Measurements from ENCODE around the gene EFNA5. TPM values are rescaled to one million over a fixed set of nuclear protein-coding genes. Genes with fewer than 3 reads are reported as not detected.

Gene EFNA5
- total RNA-seq, 4 donors from 2014 or later, result 2.8 to 5.7 (median 3.7) TPM

GRCh38 chr5:107558823-107559375 lies 111.8 kb downstream of the EFNA5 start:
- no peak overlapping the region for H3K27ac ChIP-seq (replicated peaks in 1 of 4)
- DNase-seq (ENCODE audit: extremely low spot score), result no peak
- no peaks in the 10 kb centered on the region for H3K9me3 ChIP-seq
- 94% methylated on average over 4 of the region's 4 CpGs for WGBS
- H3K36me3 ChIP-seq, result no peaks in the 10 kb centered on the region
- peaks cover 0 to under 1% (median 0%) of the 10 kb centered on the region in 4 donors for H3K27me3 ChIP-seq
- no peak overlapping the region for H3K4me3 ChIP-seq
- intact Hi-C loops (cut with DNase I), result no loop called here
- H3K4me1 ChIP-seq, result peaks cover 0 to 3% (median 0%) of the 10 kb centered on the region in 4 donors
- no peak for TF ChIP-seq CTCF (IDR thresholded peaks at IDR 0.05)
- no peak for TF ChIP-seq POLR2AphosphoS5 (IDR thresholded peaks at IDR 0.05)

GRCh38 chr5:107557051-107557658 lies 113.6 kb downstream of the EFNA5 start:
- H3K27me3 ChIP-seq, result no peaks in the 10 kb centered on the region
- WGBS, result 85% methylated on average over 11 of the region's 11 CpGs
- H3K9me3 ChIP-seq, result no peaks in the 10 kb centered on the region
- DNase-seq (ENCODE audit: extremely low spot score), result no peak
- intact Hi-C loops (cut with DNase I), result no loop called here
- H3K4me3 ChIP-seq, result no peak overlapping the region
- H3K4me1 ChIP-seq, result peaks cover 0 to 3% (median 0%) of the 10 kb centered on the region in 4 donors
- H3K36me3 ChIP-seq, result no peaks in the 10 kb centered on the region
- TF ChIP-seq CTCF (IDR thresholded peaks at IDR 0.05), result no peak
- no peak for TF ChIP-seq EP300 (IDR thresholded peaks at IDR 0.05)
- TF ChIP-seq POLR2AphosphoS5 (IDR thresholded peaks at IDR 0.05), result no peak
- TF ChIP-seq POLR2A (IDR thresholded peaks at IDR 0.05; ENCODE audit: low read depth), result no peak
- H3K27ac ChIP-seq (replicated peaks in 1 of 4), result no peak overlapping the region

- Histone ChIP-seq H3K27me3 (no peaks in the 10 kb centered on the region), H3K36me3 (no peaks in the 10 kb centered on the region), H3K4me1 (peaks cover 0 to 3% (median 0%) of the 10 kb centered on the region in 4 donors), H3K9me3 (no peaks in the 10 kb centered on the region), H3K4me3 (no peak overlapping the region), H3K27ac (replicated peaks in 1 of 4) (no peak overlapping the region)
- DNase-seq (ENCODE audit: extremely low spot score), result no peak
- intact Hi-C loops (cut with DNase I), result no loop called here
- 95% methylated on average over 7 of the region's 7 CpGs for WGBS
- no peak for TF ChIP-seq CTCF (IDR thresholded peaks at IDR 0.05)
- TF ChIP-seq POLR2AphosphoS5 (IDR thresholded peaks at IDR 0.05), result no peak
- TF ChIP-seq EP300 (IDR thresholded peaks at IDR 0.05), result no peak
- no peak for TF ChIP-seq POLR2A (IDR thresholded peaks at IDR 0.05; ENCODE audit: low read depth)
Measured at GRCh38 chr5:107556575-107556974, 114.2 kb downstream of the EFNA5 start.

GRCh38 chr5:107555425-107556090 lies 115.2 kb downstream of the EFNA5 start:
- no peak for DNase-seq (ENCODE audit: extremely low spot score)
- Histone ChIP-seq H3K9me3 (no peaks in the 10 kb centered on the region), H3K36me3 (no peaks in the 10 kb centered on the region), H3K27ac (replicated peaks in 1 of 4) (no peak overlapping the region), H3K4me1 (peaks cover 0 to 3% (median 0%) of the 10 kb centered on the region in 4 donors), H3K4me3 (no peak overlapping the region), H3K27me3 (no peaks in the 10 kb centered on the region)
- WGBS, result 89% methylated on average over 4 of the region's 4 CpGs
- no peak for TF ChIP-seq EP300 (IDR thresholded peaks at IDR 0.05)
- no peak for TF ChIP-seq CTCF (IDR thresholded peaks at IDR 0.05)
- TF ChIP-seq POLR2AphosphoS5 (IDR thresholded peaks at IDR 0.05), result no peak
- TF ChIP-seq POLR2A (IDR thresholded peaks at IDR 0.05; ENCODE audit: low read depth), result no peak
- intact Hi-C loops (cut with DNase I), result no loop called here
